ENCODE measurements around the gene CCDC85B.
A peak's percentile ranks its signal among the peaks of the same experiment; 100 is the strongest.

CCDC85B gene

DNA sequence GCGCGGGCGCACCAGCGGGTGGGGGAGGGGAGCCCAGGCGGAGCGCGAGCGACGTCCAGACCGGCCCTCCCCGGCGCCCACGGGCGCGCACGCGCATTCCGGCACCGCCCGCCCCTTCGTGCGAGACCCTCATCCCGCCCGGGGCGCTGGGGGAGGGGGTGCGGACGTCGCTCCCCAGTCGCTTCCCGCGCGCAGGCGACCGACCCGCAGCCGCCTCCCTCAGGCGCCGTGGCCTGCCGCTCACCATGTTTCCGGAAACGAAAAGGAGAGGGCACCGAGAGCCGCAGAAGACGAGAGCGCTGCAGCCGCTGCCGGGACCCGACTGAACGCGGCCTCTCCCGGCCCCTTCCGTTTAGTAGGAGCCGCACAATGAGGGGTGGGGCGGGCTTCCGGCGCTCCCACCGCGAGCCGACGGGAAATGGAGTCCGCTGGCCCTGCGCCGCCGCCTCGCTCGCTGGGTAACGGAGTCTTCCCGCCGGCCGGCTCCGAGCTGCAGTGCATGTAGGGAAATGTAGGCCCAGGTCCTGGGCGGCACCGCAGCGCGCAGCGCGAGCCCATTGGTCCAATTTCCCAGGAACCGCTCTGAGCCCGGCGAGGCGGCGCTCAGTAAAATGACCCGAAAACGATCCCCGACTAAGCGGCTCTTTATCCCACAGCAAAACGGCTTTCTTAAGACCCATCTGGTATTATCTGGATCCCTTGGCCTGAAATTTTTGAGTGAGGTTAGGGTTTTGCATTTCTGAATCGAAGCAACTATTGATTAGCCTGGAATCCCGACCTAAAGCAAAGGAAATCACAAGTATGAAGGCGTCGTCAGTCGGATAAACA lies 32.4 kb upstream of the CCDC85B start, which contains the start of gene CFL1:
TSS of gene CFL1 (minus strand) at position 328 of the 828 bp plus-strand sequence. CDS start at position 247, 81 bp downstream.
- DNase-seq (ENCODE audit: low read depth in 2 of 2): peak; percentile 90 to 95

DNA sequence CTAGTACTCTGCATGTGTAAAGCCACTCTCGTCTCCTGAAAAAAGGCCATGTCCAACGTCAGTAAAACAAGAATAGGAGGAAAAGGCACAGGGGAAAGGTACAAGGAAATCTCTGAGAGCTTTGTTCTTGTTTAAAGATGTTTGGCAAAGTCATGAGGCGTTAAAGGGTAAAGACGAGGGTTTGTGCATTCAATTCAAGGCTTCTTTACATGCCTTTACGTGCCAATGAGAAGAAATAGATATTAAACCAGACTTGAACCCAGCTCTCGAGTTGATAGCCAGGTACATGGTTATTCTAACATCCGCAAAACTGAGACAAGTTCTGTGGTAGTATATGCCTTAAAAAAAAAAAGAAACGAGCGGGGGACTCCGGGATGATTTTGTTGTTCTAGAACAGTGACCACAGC lies 31.8 kb upstream of the CCDC85B start:
- DNase-seq (ENCODE audit: low read depth in 2 of 2): no peak

DNA sequence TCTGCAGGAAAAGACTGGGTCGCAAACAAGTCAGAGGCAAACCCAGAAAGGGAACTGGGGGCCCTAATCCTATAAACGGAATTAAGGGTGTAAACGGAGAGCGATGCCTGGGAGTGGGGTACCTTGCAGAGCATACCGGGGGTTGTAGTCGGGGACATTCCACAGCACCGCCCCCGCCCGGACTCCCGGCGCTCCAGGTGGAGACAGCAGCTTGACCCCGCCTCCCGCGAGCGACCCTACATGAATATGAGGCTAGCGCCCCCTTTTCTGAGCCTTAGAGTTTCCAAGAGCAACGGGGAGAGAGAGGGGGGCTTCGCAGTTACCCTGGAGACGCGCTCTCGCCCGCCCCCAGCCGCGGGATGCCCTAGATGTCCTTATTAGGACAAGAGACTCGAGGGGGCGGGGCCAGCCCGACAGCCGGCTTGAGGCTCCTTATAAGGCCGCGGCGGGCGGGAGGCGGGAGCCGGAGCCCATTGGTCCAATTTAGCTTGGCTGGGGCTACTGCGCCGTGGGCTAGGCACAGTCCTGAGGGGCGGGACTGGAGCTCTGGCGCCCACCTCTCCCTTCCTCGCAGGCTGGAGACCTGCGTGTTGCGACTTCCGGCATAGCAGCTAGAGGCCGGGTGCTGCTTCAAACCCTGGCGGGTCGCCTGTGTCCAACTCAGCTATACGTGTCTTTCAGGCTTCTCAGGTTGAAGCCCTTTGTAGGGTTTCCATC lies 31.2 kb upstream of the CCDC85B start:
- DNase-seq (ENCODE audit: low read depth in 2 of 2): peak; percentile 95 to 97

DNA sequence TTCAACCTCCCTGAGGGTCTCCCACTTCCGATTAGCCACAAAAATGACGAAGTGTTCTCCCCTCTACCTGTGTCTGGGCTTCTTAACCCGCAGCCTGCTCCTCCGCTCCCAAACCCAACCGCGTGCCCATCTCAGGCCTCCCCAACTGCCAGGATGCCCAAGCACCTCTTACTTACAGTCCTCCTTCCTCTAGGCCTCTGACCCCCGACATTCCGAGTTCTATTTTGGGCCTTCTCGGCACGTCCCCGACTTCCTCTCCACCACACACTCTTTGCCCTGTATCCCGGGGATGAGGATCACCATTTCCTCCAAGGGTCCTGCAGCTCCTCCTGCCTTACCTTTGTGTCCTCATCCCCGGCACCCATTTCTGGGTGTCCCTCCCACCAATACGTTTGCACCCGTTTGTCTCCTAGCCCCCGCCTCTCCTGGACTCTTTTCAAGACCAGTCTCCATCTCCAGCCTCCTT lies 30.6 kb upstream of the CCDC85B start:
- DNase-seq (ENCODE audit: low read depth in 2 of 2): no peak

DNA sequence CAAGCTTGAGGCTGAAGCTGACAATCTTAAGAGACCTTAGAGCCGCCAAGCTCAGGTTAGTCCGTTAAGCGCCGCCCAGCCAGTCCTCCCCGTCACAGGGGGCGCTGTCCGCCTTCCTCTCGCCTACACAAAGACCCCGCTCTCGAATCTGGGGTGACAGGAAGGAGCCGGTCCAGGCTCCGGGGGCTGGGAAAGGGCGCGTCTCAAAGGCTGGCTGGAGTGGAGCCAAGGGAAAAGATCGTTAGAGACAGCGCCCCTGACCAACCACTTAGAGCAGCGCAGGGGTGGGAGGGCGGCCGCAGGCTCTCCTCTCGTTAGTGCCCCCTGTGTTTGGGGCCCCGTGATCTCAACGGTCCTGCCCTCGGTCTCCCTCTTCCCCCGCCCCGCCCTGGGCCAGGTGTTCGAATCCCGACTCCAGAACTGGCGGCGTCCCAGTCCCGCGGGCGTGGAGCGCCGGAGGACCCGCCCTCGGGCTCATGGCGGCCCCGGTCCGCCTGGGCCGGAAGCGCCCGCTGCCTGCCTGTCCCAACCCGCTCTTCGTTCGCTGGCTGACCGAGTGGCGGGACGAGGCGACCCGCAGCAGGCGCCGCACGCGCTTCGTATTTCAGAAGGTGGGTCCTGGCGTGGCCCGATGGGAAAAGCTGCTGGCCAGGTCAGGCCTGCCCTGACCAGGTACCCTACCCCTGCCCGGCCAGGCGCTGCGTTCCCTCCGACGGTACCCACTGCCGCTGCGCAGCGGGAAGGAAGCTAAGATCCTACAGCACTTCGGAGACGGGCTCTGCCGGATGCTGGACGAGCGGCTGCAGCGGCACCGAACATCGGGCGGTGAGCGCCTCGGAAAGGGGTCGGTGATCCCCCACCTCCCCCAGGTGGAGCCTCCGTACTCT lies 30.0 kb upstream of the CCDC85B start, which contains the start of gene MUS81:
TSS of gene MUS81 (plus strand) at position 156 of the 887 bp plus-strand sequence. CDS start at position 477, 321 bp downstream.
- peak; percentile 88 to 92 for DNase-seq (ENCODE audit: low read depth in 2 of 2)

DNA sequence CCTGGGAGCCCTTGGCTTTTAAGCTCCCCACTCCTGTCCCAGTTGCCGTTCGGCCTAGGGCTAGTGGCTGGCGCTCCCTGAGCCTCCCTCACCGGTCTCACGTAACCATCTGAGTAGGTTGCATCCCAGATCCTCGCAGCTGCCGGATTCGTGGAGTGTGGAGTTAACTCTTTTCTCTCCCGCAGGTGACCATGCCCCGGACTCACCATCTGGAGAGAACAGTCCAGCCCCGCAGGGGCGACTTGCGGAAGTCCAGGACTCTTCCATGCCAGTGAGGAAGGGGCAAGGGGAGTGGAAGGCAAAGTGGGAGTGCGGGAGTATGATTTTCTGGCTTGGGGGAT lies 29.3 kb upstream of the CCDC85B start:
- no peak for DNase-seq (ENCODE audit: low read depth in 2 of 2)

DNA sequence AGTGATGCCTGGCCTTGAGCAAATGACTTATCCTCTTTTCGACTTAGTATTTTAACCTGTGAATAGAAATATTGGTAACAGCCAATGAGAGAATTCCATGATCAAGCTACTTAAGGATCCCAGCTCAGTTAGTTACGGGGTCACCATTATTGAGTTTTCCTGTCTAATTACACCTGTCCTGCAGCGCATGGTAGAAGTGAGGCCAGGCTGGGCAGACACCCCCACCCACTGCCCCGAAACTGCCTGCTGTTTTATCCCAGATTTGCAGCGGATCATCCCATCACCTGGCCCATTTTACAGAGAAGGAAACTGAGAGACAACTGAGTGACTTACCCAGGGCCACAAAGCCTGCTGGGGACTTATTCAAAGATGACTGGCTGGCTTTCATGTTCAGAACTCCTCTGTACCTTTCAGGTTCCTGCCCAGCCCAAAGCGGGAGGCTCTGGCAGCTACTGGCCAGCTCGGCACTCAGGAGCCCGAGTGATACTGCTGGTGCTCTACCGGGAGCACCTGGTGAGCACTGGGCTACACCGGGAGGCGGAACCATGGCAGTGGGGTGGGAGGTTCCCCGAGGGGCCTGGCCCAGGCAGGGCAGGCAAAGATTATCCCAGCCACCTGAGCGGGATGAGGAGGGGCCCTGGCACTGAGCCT lies 28.8 kb upstream of the CCDC85B start:
- no peak for DNase-seq (ENCODE audit: low read depth in 2 of 2)

DNA sequence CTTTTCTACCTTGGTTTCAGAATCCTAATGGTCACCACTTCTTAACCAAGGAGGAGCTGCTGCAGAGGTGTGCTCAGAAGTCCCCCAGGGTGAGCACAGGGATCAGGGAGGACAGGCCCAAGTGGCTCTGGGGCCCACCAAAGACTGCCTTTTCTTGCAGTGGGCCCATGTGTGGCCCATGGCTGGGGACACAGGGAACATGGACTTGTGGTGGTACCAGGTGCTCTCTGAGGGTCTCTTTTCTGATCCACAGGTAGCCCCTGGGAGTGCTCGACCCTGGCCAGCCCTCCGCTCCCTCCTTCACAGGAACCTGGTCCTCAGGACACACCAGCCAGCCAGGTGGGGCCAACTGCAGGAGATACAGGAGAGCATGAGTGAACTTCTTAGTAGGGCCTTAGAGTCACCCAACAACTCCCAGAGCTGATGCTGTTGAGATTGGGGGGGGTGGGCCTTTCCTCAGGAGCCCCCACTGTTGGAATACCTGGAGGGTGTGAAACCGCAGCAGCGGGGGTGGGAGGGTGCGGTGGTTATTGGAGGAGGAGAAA lies 28.2 kb upstream of the CCDC85B start:
- DNase-seq (ENCODE audit: low read depth in 2 of 2): no peak

DNA sequence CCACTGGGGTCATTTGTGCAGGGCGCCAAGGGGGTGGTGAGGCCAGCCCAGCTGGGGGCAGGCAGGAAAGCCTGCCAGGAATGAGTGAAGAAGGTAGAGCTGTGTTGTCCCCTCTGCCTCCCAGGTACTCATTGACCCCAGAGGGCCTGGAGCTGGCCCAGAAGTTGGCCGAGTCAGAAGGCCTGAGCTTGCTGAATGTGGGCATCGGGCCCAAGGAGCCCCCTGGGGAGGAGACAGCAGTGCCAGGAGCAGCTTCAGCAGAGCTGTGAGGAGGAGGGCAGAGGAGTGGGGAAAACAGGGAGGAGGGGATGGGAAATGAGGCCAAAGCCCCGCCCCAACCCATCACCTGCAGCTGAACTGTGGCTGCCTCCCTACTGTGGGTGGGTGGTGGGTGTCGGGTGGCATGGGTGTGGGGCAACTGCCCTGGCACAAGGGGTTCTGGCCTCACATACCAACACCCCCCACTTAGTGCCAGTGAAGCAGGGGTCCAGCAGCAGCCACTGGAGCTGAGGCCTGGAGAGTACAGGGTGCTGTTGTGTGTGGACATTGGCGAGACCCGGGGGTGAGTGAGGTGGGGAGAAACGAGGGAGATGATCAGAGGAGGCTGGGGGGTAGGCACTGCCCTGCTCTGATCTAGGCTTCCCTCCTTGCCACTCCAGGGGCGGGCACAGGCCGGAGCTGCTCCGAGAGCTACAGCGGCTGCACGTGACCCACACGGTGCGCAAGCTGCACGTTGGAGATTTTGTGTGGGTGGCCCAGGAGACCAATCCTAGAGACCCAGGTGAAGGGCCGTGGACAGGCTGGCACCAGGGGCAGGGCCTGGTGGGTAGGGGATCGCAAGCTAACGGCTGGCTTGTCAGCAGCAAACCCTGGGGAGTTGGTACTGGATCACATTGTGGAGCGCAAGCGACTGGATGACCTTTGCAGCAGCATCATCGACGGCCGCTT lies 27.3 kb upstream of the CCDC85B start:
- DNase-seq (ENCODE audit: low read depth in 2 of 2): no peak

DNA sequence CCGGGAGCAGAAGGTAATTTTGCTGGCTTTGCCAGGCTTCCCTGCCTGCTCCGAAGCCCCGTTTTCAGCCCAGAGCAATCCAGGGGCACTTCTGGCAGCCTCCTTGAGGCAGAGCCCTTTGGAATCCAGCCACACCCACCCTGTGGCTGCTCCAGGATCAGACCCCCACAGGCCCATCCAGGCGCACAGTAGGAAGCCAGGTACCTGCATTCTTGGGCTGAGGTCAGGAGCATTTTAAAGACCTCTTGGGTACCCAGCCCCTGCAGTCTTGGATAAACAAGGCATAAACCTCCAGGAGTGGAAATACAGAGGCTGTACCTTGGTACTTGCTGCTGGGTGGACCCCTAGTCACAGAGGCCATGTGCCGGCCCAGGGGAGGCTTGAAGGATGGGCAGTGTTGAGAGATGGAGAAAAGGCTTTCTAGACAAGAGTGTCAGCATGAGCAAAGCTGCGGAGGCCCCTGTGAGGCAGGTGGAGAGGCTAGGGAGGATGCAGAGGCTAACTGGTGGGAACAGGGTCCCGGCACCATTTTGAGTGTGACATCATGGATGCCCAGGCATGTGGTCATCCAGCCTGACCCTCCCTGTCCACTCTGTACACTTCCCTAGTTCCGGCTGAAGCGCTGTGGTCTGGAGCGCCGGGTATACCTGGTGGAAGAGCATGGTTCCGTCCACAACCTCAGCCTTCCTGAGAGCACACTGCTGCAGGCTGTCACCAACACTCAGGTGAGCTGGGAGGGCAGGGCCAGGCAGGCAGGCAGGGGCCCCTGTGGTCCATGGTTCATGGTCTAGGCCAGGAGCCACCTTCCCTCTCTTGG lies 26.4 kb upstream of the CCDC85B start:
- no peak for DNase-seq (ENCODE audit: low read depth in 2 of 2)

DNA sequence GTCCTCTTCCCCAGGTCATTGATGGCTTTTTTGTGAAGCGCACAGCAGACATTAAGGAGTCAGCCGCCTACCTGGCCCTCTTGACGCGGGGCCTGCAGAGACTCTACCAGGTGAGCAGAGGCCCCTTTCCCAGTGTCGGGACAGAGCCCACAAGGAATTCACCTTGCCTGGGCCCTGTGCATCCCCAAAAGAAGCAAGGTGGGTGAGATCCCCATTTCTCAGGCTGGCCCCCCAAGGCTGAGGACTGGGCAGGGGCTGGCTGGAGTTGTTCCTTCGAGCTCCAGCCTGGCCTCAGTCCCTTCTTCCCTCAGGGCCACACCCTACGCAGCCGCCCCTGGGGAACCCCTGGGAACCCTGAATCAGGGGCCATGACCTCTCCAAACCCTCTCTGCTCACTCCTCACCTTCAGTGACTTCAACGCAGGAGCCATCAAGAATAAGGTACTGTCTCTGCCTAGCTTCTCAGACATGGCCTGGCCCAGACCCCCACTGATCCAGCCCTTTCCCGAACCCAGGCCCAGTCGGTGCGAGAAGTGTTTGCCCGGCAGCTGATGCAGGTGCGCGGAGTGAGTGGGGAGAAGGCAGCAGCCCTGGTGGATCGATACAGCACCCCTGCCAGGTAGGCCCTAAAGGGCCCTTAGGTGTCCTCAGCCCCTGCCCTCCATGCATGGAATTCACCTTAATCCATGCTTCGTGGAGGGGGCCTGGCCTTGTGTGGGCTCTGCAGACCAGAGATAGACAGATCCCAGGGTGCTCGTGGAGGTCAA lies 25.6 kb upstream of the CCDC85B start:
- no peak for DNase-seq (ENCODE audit: low read depth in 2 of 2)

DNA sequence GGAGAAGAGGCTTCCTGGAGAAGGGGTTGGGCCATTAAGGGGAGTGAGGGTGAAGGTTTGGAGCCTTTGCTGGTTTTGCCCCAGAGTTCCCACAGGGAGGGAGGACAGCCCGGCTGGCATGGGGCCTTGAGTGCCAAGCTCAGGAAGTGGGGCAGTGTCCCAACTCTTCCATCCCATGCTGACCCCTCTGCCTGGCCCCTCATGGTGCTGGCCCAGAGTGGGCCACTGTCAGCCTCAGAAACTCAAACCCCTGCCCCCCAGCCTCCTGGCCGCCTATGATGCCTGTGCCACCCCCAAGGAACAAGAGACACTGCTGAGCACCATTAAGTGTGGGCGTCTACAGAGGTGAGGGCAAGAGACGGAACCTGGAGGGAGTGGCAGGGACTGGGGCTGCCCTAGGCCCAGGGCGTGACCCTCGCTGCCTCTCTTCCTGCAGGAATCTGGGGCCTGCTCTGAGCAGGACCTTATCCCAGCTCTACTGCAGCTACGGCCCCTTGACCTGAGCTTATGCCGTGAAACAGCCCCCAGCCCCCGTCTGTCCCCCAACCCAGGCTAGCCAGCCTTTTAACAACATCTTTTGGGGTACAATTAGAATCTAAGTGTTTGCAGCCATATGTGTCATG lies 24.8 kb upstream of the CCDC85B start:
- DNase-seq (ENCODE audit: low read depth in 2 of 2): no peak

DNA sequence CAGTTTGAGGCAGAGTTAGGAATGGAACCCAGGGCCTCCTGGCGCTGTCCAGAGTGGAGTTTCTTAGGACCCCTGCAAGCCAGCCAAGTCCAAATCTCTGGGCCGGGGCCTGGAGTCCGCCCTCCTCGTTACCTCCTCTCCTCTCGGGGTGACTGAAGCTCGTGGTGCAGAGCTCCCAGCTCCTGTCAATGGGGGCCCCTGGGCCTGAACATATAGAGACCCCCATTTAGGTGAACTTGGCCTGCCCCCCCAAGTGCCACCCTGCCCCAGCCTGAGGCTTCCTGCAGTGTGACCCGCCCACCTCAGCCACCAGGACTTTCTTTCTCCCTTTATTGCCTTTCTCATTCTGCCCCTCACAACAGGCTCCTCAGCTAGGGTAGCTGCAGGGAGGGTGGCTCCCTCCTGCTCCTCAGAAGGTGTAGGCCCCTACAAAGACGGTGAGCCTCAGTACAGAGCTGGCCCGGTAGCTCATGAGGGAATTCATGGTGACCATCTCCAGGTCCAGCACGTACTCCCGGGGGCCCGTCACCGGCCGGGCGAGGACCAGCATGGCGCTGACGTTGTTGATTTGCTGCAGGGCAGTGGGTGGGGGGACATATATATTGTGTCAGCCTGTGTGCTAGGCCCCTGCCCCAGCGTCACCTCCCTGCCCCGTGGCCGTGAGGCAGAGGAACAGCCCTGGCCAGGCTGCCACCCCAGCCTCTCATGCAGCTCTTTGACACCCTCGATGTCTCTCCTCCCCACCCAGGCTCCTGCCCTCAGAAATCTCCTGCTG lies 23.8 kb upstream of the CCDC85B start:
- no peak for DNase-seq (ENCODE audit: low read depth in 2 of 2)

DNA sequence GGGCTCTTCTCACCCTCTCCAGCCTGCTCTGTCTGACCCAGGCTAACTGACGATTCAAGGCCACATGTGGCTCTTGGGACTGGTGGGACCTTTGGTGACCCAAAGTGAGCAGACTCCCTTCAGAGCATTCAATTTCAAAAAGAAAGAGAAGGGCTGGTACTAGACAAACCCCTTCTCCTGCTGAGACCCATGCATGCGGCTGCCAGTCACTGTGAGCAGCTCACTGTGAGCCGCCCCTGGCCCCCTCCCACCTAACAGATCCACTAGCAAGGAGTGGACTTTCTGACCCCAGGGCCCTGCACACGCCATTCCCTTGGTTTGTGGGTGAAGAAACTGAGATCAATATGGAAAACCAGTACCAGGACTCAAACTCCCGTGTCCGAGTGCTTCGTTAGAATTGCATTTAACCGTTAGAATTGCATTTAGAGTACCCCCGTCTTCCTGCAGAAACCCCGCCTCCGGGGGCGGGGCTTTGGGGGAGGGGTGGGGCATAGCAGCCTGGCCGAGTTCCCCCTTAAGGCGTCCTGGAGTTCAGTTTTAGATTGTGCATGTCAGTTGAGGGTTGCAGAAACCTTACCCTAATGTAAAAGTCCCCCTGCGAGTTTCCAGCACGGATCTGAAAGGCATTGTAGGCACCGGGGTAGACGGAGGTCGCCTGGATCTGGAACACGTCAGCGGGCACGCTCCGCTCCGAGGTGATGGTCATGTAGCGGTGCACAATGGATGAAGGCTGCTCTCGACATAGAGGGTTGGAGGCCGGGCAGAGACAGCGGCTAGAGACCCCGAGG lies 23.0 kb upstream of the CCDC85B start:
- no peak for DNase-seq (ENCODE audit: low read depth in 2 of 2)

DNA sequence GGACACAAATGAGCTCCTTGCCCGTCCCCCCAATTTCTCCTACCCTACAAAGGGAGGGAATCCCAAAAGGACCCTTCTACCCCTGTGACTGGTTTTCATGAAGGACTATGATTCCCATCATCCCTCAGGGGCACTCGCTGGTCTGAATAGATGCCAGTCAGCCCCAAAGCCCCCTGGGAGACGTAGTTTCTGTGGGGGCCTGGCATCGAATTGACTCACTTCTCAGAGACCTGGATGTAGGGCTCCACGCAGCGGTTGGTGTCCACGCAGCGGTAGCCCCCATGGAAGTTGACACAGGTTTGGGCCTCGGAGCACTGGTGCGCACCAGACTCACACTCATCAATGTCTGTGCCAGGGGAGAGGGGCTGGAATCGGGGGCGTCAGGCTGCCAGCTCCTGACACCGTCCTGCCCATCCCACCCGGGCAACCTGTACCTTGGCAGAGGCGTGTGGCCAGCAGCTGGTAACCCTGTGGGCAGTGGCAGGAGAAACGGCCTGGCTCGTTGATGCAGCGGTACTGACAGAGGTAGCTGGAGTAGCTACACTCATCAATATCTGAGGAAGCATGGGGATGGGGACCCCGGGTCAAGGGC lies 22.3 kb upstream of the CCDC85B start:
- DNase-seq (ENCODE audit: low read depth in 2 of 2): no peak

DNA sequence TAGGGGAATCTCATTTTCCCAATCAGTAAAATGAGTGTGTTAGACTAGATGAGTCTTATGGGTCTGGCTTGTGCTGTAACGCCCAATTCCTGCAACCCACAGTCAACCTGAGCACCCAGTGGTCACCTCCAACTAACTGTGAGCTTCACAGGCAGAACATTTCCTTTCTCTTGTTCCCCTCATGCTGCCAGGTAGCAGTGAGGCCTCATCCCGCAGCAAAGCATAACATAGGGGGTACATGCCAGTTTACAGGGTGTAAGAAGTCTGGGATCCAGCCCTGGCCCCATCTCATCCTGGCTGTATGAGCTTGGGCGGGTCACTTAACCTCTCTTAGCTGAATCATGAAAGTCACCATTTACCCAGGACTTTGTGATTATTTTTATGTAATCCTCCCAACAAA lies 21.6 kb upstream of the CCDC85B start:
- DNase-seq (ENCODE audit: low read depth in 2 of 2): no peak

All from stimulated activated CD8-positive, alpha-beta memory T cell treated with anti-CD3 and anti-CD28 coated beads, Interleukin-15, amount 100 ng/mL, for 4 hours (primary cell).